Uterus (tissue), 4 donors: ENCODE results near the gene AKR7A2. TPM values are rescaled to one million over a fixed set of nuclear protein-coding genes. Genes with fewer than 3 reads are reported as not detected.

Experiments
- DNase-seq, 2 donors: peaks; one replicate each; pipeline ENCODE4 v3.0.0-alpha.2; 2019 to 2020
- H3K27ac ChIP-seq, 2 donors: fragments of 200-600 bp; sonication (generic); 1 replicate in 1 of 2; 2 replicates in 1 of 2; pipeline ENCODE4 v1.5.1; 2016 to 2018
- H3K27me3 ChIP-seq, 2 donors: fragments of 200-600 bp; sonication (generic); one replicate each; pipeline ENCODE4 v1.5.1; 2018 to 2019; ENCODE audit warnings: control low read depth in 1 of 2
- H3K36me3 ChIP-seq, 2 donors: fragments of 200-600 bp; sonication (generic); one replicate each; pipeline ENCODE4 v1.5.1; 2019; ENCODE audit warnings: control low read depth in 1 of 2
- H3K4me1 ChIP-seq, 2 donors: fragments of 200-600 bp; sonication (generic); one replicate each; pipeline ENCODE4 v1.5.1; 2018 to 2019; ENCODE audit warnings: control low read depth in 1 of 2
- H3K4me3 ChIP-seq, 2 donors: fragments of 200-600 bp; sonication (generic); 1 replicate in 1 of 2; 2 replicates in 1 of 2; pipeline ENCODE4 v1.5.1; 2018 to 2019; ENCODE audit warnings: mild to moderate bottlenecking in 1 of 2
- H3K9me3 ChIP-seq, 2 donors: fragments of 200-600 bp; sonication (generic); one replicate each; pipeline ENCODE4 v1.5.1; 2019; ENCODE audit warnings: control low read depth in 1 of 2
- CTCF ChIP-seq, 4 experiments: fragments of 200-600 bp in 2 of 4; fragments of 450-650 bp in 2 of 4; sonication (generic) in 2 of 4; IDR thresholded peaks; one replicate each; pipeline ENCODE4 v1.5.1; 2016 to 2019; ENCODE audit warnings: antibody characterized with exemption in 4 of 4, mild to moderate bottlenecking in 2 of 4, moderate library complexity in 1 of 4
- POLR2A ChIP-seq, 2 donors: fragments of 450-650 bp; IDR thresholded peaks; one replicate each; pipeline ENCODE4 v1.6.1; 2016; ENCODE audit warnings: antibody characterized with exemption in 2 of 2, mild to moderate bottlenecking in 1 of 2, moderate library complexity in 1 of 2
- intact Hi-C: fragments of 100-400 bp; cut with DNase I; formaldehyde crosslinking; loops from one replicate; pipeline ENCODE4 v1.15.1; 2023; ENCODE audit warnings: low total_unique reads
- total RNA-seq, 4 donors: library from RNA; depleted of rRNA in 3 of 4; stranded (reverse); fragments of >200 nt in 3 of 4; gene quantifications; one replicate each; pipeline versions ENCODE4 v1.1.0 to v1.2.4, GENCODE V29; 2014 to 2023
- donor health status: DM: yes; HTN: yes; CAD: no.

Gene AKR7A2
- total RNA-seq, 4 donors from 2014 or later = 5.6 to 108 (median 33.6) TPM

- H3K36me3 ChIP-seq = no peaks in the 10 kb centered on the region
- no peaks in the 10 kb centered on the region for H3K27me3 ChIP-seq
- intact Hi-C loops = no loop called here
- no peak for TF ChIP-seq CTCF (IDR thresholded peaks at IDR 0.05)
- TF ChIP-seq POLR2A (IDR thresholded peaks at IDR 0.05) = no peak
- H3K27ac ChIP-seq = no peak overlapping the region
- no peaks in the 10 kb centered on the region for H3K4me1 ChIP-seq
- no peak for DNase-seq
- no peaks in the 10 kb centered on the region for H3K9me3 ChIP-seq
- H3K4me3 ChIP-seq = no peak overlapping the region
Measured at GRCh38 chr1:19326748-19327065, 14.8 kb upstream of the AKR7A2 start.

DNA sequence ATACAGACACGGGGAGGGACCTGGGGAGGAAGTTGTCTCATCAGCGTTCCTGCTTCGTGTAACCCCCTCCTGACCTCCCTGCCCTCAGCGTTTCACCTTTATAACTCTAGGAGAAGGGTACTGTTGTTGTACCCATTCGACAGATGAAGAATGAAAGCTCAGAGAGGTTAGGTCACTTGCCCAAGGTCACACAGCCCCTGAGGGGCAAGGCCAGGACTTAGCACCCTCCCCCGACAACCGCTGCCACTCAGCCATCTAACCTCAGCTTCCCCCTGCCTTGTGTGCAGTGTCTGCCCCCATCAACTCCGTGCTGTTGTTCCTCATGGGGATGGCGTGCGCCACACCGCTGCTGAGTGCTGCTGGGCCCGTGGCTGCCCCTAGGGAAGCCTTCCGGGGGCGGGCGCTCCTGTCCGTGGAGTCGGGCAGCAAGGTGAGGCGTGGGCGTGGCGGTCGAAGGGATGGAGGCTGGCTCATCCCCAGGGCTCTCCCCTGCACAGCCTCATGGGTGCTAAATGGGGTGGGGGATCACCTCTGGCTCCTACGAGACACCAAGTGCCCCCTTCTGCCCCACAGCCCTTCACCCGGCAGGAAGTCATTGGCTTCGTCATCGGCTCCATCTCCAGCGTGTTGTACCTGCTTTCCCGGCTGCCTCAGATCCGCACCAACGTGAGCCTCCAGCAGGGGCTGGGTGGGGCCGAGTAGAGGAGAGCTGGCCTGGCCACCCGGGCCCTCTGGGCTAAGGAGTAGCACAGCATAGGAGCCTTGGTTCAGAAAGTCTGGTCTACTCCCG lies 14.2 kb upstream of the AKR7A2 start:
- Histone ChIP-seq H3K9me3 (no peaks in the 10 kb centered on the region), H3K27me3 (no peaks in the 10 kb centered on the region), H3K27ac (no peak overlapping the region), H3K36me3 (no peaks in the 10 kb centered on the region), H3K4me1 (no peaks in the 10 kb centered on the region), H3K4me3 (no peak overlapping the region)
- intact Hi-C loops = no loop called here
- no peak for DNase-seq
- no peak for TF ChIP-seq CTCF (IDR thresholded peaks at IDR 0.05)
- no peak for TF ChIP-seq POLR2A (IDR thresholded peaks at IDR 0.05)

- Histone ChIP-seq H3K36me3 (no peaks in the 10 kb centered on the region), H3K4me1 (no peaks in the 10 kb centered on the region), H3K4me3 (no peak overlapping the region), H3K27me3 (no peaks in the 10 kb centered on the region), H3K9me3 (no peaks in the 10 kb centered on the region), H3K27ac (no peak overlapping the region)
- intact Hi-C loops = no loop called here
- no peak for TF ChIP-seq CTCF (IDR thresholded peaks at IDR 0.05)
- TF ChIP-seq POLR2A (IDR thresholded peaks at IDR 0.05) = no peak
- DNase-seq = no peak
Measured at GRCh38 chr1:19325368-19325957, 13.5 kb upstream of the AKR7A2 start.

GRCh38 chr1:19324665-19324990 lies 12.7 kb upstream of the AKR7A2 start:
- no peak overlapping the region for H3K4me3 ChIP-seq
- intact Hi-C loops = no loop called here
- H3K4me1 ChIP-seq = no peaks in the 10 kb centered on the region
- H3K27me3 ChIP-seq = no peaks in the 10 kb centered on the region
- H3K9me3 ChIP-seq = no peaks in the 10 kb centered on the region
- no peaks in the 10 kb centered on the region for H3K36me3 ChIP-seq
- peak in 1 of 2 donors; percentile 10 for TF ChIP-seq POLR2A (IDR thresholded peaks at IDR 0.05)
- no peak for TF ChIP-seq CTCF (IDR thresholded peaks at IDR 0.05)
- no peak overlapping the region for H3K27ac ChIP-seq
- no peak for DNase-seq

DNA sequence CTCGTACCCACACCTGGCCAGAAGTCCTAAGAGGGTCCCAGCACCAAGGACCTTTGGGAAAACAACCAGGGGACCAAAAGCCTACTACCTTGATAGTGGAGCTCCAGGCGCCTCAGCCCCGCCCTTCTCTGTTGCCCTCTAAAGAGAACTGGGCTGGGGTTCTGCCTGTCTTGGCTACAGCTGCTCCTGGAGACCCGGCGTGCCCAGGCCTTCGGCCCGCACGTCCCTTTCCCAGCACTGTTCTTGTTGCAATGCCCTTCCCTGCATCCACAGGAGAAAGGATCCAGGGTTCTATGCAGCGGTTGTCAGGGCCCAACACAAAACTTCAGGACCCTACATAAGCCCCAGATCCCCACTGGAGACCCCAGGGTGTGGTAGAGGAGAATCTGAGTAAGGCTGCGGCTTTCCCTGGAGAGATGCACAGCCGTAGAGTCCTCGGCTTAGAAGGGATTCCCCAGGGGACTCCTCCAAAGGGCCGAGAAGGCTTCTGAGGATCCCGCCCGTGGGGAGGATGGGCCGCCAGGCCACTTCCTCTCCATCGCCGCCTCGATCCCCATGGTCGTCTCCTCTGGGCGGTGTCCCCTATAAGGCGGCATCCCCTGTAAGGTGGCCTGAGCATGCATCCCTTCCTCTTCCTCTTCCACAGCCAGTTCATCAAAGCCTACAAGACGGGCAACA lies 12.2 kb upstream of the AKR7A2 start:
- H3K36me3 ChIP-seq = no peaks in the 10 kb centered on the region
- H3K27me3 ChIP-seq = no peaks in the 10 kb centered on the region
- H3K4me3 ChIP-seq = no peak overlapping the region
- no peaks in the 10 kb centered on the region for H3K9me3 ChIP-seq
- intact Hi-C loops = no loop called here
- H3K27ac ChIP-seq = no peak overlapping the region
- DNase-seq = no peak
- no peak for TF ChIP-seq CTCF (IDR thresholded peaks at IDR 0.05)
- no peak for TF ChIP-seq POLR2A (IDR thresholded peaks at IDR 0.05)
- no peaks in the 10 kb centered on the region for H3K4me1 ChIP-seq
